Measurements from ENCODE around the gene DUSP3.
A peak's percentile ranks its signal among the peaks of the same experiment; 100 is the strongest.

Gene DUSP3

GRCh38 chr17:43817826-43818225 lies 39.0 kb upstream of the DUSP3 start:
- TF ChIP-seq Cebpa-rat (IDR thresholded peaks at IDR 0.05) = no peak
- H4K20me1 ChIP-seq = no peaks in the 10 kb centered on the region
- no peak overlapping the region for H3K27ac ChIP-seq
- H3K4me3 ChIP-seq = no peak overlapping the region
- H3K4me2 ChIP-seq = no peak overlapping the region
- no peaks in the 10 kb centered on the region for H3K9me3 ChIP-seq (replicated peaks in 1 of 11)
- no peak overlapping the region for H3K9ac ChIP-seq
- H3K27me3 ChIP-seq = no peaks in the 10 kb centered on the region
- H3K4me1 ChIP-seq = peaks cover 0 to 22% (median 7%) of the 10 kb centered on the region in 10 experiments; a peak in 11 of 20 replicates
- peaks cover 0 to 87% (median 0%) of the 10 kb centered on the region in 11 experiments; a peak in 8 of 22 replicates for H3K36me3 ChIP-seq

GRCh38 chr17:43816336-43817320 lies 37.9 kb upstream of the DUSP3 start:
- Histone ChIP-seq H3K27me3 (no peaks in the 10 kb centered on the region), H4K20me1 (no peaks in the 10 kb centered on the region), H3K4me1 (peaks cover 0 to 22% (median 7%) of the 10 kb centered on the region in 10 experiments; a peak in 11 of 20 replicates), H3K4me2 (no peak overlapping the region), H3K4me3 (no peak overlapping the region), H3K9me3 (replicated peaks in 1 of 11) (no peaks in the 10 kb centered on the region), H3K9ac (no peak overlapping the region), H3K36me3 (peaks cover 0 to 85% (median 0%) of the 10 kb centered on the region in 11 experiments; a peak in 8 of 22 replicates), H3K27ac (no peak overlapping the region)
- no peak for TF ChIP-seq Cebpa-rat (IDR thresholded peaks at IDR 0.05)

- Histone ChIP-seq H3K9me3 (replicated peaks in 1 of 11) (no peaks in the 10 kb centered on the region), H3K4me2 (peak overlapping the region in 4 of 11 experiments; percentile 41 to 61 (median 56); a peak in 6 of 22 replicates), H4K20me1 (no peaks in the 10 kb centered on the region), H3K36me3 (peaks cover 0 to 82% (median 0%) of the 10 kb centered on the region in 11 experiments; a peak in 8 of 22 replicates), H3K4me1 (peaks cover 0 to 22% (median 7%) of the 10 kb centered on the region in 10 experiments; a peak in 11 of 20 replicates), H3K27ac (no peak overlapping the region), H3K4me3 (no peak overlapping the region), H3K9ac (no peak overlapping the region), H3K27me3 (no peaks in the 10 kb centered on the region)
- no peak for TF ChIP-seq Cebpa-rat (IDR thresholded peaks at IDR 0.05)
Observed at GRCh38 chr17:43814714-43815113, 35.9 kb upstream of the DUSP3 start.

GRCh38 chr17:43814026-43814425 lies 35.2 kb upstream of the DUSP3 start:
- H3K27me3 ChIP-seq = no peaks in the 10 kb centered on the region
- no peaks in the 10 kb centered on the region for H4K20me1 ChIP-seq
- H3K27ac ChIP-seq = no peak overlapping the region
- no peak for TF ChIP-seq Cebpa-rat (IDR thresholded peaks at IDR 0.05)
- H3K4me1 ChIP-seq = peaks cover 0 to 18% (median 7%) of the 10 kb centered on the region in 10 experiments; a peak in 11 of 20 replicates
- H3K4me3 ChIP-seq = no peak overlapping the region
- peaks cover 0 to 84% (median under 1%) of the 10 kb centered on the region in 11 experiments; a peak in 9 of 22 replicates for H3K36me3 ChIP-seq
- no peaks in the 10 kb centered on the region for H3K9me3 ChIP-seq (replicated peaks in 1 of 11)
- H3K9ac ChIP-seq = no peak overlapping the region
- H3K4me2 ChIP-seq = 0 out of 22 replicates have a peak overlapping the region, but pooled peaks of 1 of the 11 experiments have one; percentile 53

- TF ChIP-seq Cebpa-rat (IDR thresholded peaks at IDR 0.05) = no peak
- no peak overlapping the region for H3K4me3 ChIP-seq
- no peak overlapping the region for H3K27ac ChIP-seq
- no peaks in the 10 kb centered on the region for H3K27me3 ChIP-seq
- peaks cover 0 to 84% (median 7%) of the 10 kb centered on the region in 11 experiments; a peak in 9 of 22 replicates for H3K36me3 ChIP-seq
- H3K4me2 ChIP-seq = no peak overlapping the region
- H4K20me1 ChIP-seq = no peaks in the 10 kb centered on the region
- no peaks in the 10 kb centered on the region for H3K9me3 ChIP-seq (replicated peaks in 1 of 11)
- H3K9ac ChIP-seq = no peak overlapping the region
- H3K4me1 ChIP-seq = peaks cover 0 to 18% (median 7%) of the 10 kb centered on the region in 10 experiments; a peak in 11 of 20 replicates
Observed at GRCh38 chr17:43813386-43813785, 34.6 kb upstream of the DUSP3 start.

GRCh38 chr17:43812396-43813265 lies 33.9 kb upstream of the DUSP3 start:
- peaks cover 0 to 18% (median 7%) of the 10 kb centered on the region in 10 experiments; a peak in 11 of 20 replicates for H3K4me1 ChIP-seq
- no peaks in the 10 kb centered on the region for H3K9me3 ChIP-seq (replicated peaks in 1 of 11)
- H3K4me3 ChIP-seq = no peak overlapping the region
- no peak overlapping the region for H3K27ac ChIP-seq
- H3K36me3 ChIP-seq = peaks cover 0 to 85% (median 8%) of the 10 kb centered on the region in 11 experiments; a peak in 9 of 22 replicates
- H3K4me2 ChIP-seq = no peak overlapping the region
- no peaks in the 10 kb centered on the region for H4K20me1 ChIP-seq
- H3K9ac ChIP-seq = no peak overlapping the region
- no peaks in the 10 kb centered on the region for H3K27me3 ChIP-seq
- TF ChIP-seq Cebpa-rat (IDR thresholded peaks at IDR 0.05) = no peak

DNA sequence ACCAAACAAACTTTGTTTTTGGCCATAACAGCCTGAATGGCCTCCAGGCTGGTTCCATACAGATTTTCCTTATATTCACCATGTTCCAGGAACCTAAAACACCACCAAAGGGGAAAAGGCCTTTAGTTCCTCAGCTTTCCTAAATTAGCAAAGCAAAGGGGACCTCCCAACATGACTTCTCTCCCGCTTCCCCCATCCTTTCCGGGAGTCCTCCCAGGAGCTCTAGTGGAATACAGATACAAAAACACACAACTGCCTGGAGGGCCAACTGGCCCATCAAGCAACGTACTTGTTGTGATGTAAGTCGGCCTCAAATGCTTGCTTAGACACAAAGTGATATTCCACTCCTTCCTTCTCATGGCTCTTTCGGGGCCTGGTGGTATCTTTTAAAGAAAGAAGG lies 32.0 kb upstream of the DUSP3 start:
- no peak for TF ChIP-seq Cebpa-rat (IDR thresholded peaks at IDR 0.05)
- H3K4me1 ChIP-seq = peaks cover 0 to 18% (median 7%) of the 10 kb centered on the region in 10 experiments; a peak in 11 of 20 replicates
- H3K9ac ChIP-seq = no peak overlapping the region
- H3K27me3 ChIP-seq = no peaks in the 10 kb centered on the region
- no peaks in the 10 kb centered on the region for H4K20me1 ChIP-seq
- peaks cover 0 to 90% (median 8%) of the 10 kb centered on the region in 11 experiments; a peak in 9 of 22 replicates for H3K36me3 ChIP-seq
- no peak overlapping the region for H3K27ac ChIP-seq
- H3K9me3 ChIP-seq (replicated peaks in 1 of 11) = 0 out of 22 replicates have a peak, but pooled peaks cover 0 to under 1% (median 0%) of the 10 kb centered on the region in 11 experiments
- no peak overlapping the region for H3K4me2 ChIP-seq
- no peak overlapping the region for H3K4me3 ChIP-seq

- peaks cover 0 to 93% (median 8%) of the 10 kb centered on the region in 11 experiments; a peak in 10 of 22 replicates for H3K36me3 ChIP-seq
Observed at GRCh38 chr17:43810226-43810715, 31.5 kb upstream of the DUSP3 start.

More at GRCh38 chr17:43810226-43810715, 31.5 kb upstream of the DUSP3 start:
- Histone ChIP-seq H3K4me1 (peaks cover 0 to 16% (median 7%) of the 10 kb centered on the region in 10 experiments; a peak in 11 of 20 replicates), H3K9me3 (replicated peaks in 1 of 11) (peaks cover 0 to 6% (median 0%) of the 10 kb centered on the region in 11 experiments; a peak in 3 of 22 replicates), H3K9ac (no peak overlapping the region), H3K27me3 (no peaks in the 10 kb centered on the region), H3K4me3 (no peak overlapping the region), H3K4me2 (no peak overlapping the region), H3K27ac (no peak overlapping the region), H4K20me1 (no peaks in the 10 kb centered on the region)
- TF ChIP-seq Cebpa-rat (IDR thresholded peaks at IDR 0.05) = no peak

All from BLaER1 treated with 17β-estradiol and CSF1 and Interleukin-3, amounts not matched to agents 10 nM and 100 nM (cell line).